Measurements from ENCODE around the gene PTPRN2.
"Not testable (repeated sequence)": the region's sequence is repeated elsewhere in the genome, so short reads cannot be mapped to it uniquely, and the experiment has no call there.

PTPRN2 gene

GRCh38 chr7:157780312-157780711 is 807.3 kb downstream of the PTPRN2 start:
- Histone ChIP-seq H3K4me3 (ENCODE audit: low read length) (no peak overlapping the region), H3K79me1 (ENCODE audit: low read length) (no peaks in the 10 kb centered on the region), H3K79me2 (ENCODE audit: control insufficient read depth, insufficient read depth, low read length) (no peaks in the 10 kb centered on the region), H3K56ac (ENCODE audit: low read length) (no peak overlapping the region), H2BK15ac (replicated peaks; ENCODE audit: low read depth) (no peak overlapping the region), H3K9ac (ENCODE audit: low read length) (no peak overlapping the region), H4K5ac (ENCODE audit: low read length) (no peak overlapping the region), H3K18ac (ENCODE audit: low read length) (no peak overlapping the region), H3K4me2 (ENCODE audit: low read length) (no peak overlapping the region), H2BK120ac (ENCODE audit: low read depth, low read length) (no peak overlapping the region), H4K8ac (ENCODE audit: low read depth, low read length) (no peak overlapping the region), H2BK5ac (ENCODE audit: low read length) (no peak overlapping the region), H3K4ac (ENCODE audit: low read depth, low read length) (no peak overlapping the region), H3K23ac (ENCODE audit: low read length) (no peak overlapping the region), H3K27me3 (ENCODE audit: insufficient read depth, low read length, poor library complexity) (no peaks in the 10 kb centered on the region), H3K4me1 (ENCODE audit: control insufficient read depth, low read depth, low read length) (no peaks in the 10 kb centered on the region), H2AK5ac (ENCODE audit: low read length) (no peak overlapping the region), H3K27ac (ENCODE audit: low read depth, low read length) (no peak overlapping the region), H3K36me3 (ENCODE audit: control insufficient read depth, insufficient read depth, low read length) (no peaks in the 10 kb centered on the region)
- DNase-seq, result no peak
- WGBS (ENCODE audit: extremely low coverage, insufficient coverage, low lambda C conversion rate), result no CpG with 5 or more reads among the region's 15 CpGs

- H3K79me1 ChIP-seq (ENCODE audit: low read length), result no peaks in the 10 kb centered on the region
Measured at GRCh38 chr7:157779206-157779605, 808.4 kb downstream of the PTPRN2 start.

DNA sequence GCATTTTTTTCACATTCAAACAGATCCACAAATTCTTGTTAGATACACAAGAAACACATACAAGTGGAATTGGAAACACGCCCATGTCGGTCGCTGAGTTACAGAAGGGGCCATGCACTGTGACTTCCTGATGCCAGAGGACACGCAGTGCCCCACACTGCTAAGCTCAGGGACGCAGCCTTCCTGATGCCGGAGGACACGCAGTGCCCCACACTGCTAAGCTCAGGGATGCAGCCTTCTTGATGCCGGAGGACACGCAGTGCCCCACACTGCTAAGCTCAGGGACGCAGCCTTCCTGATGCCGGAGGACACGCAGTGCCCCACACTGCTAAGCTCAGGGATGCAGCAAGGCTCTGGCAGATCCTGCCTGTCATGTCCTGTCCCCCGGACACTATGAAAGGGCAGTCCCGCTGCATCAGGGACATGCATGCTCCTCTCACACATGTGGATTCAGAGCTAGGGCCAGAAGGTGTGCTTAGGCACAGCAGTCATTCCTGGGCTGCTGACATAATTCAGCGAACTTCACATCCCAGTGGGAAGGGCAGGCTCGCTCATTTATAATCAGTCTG is 810.3 kb downstream of the PTPRN2 start:
- H3K4me1 ChIP-seq (ENCODE audit: control insufficient read depth, low read depth, low read length); H3K4me3 ChIP-seq (ENCODE audit: low read length); H3K27me3 ChIP-seq (ENCODE audit: insufficient read depth, low read length, poor library complexity); H3K23ac ChIP-seq (ENCODE audit: low read length); H3K4ac ChIP-seq (ENCODE audit: low read depth, low read length); H2BK15ac ChIP-seq (replicated peaks; ENCODE audit: low read depth); H4K8ac ChIP-seq (ENCODE audit: low read depth, low read length); H2AK5ac ChIP-seq (ENCODE audit: low read length); H3K79me2 ChIP-seq (ENCODE audit: control insufficient read depth, insufficient read depth, low read length); H3K79me1 ChIP-seq (ENCODE audit: low read length); H3K36me3 ChIP-seq (ENCODE audit: control insufficient read depth, insufficient read depth, low read length); H3K9ac ChIP-seq (ENCODE audit: low read length); H3K27ac ChIP-seq (ENCODE audit: low read depth, low read length); H3K56ac ChIP-seq (ENCODE audit: low read length); H2BK120ac ChIP-seq (ENCODE audit: low read depth, low read length); H2BK5ac ChIP-seq (ENCODE audit: low read length); H3K18ac ChIP-seq (ENCODE audit: low read length); H4K5ac ChIP-seq (ENCODE audit: low read length); H3K4me2 ChIP-seq (ENCODE audit: low read length); DNase-seq: not testable (repeated sequence)
- WGBS (ENCODE audit: extremely low coverage, insufficient coverage, low lambda C conversion rate), result no CpG with 5 or more reads among the region's 16 CpGs

More at GRCh38 chr7:157779206-157779605, 808.4 kb downstream of the PTPRN2 start:
- Histone ChIP-seq H3K18ac (ENCODE audit: low read length) (no peak overlapping the region), H4K8ac (ENCODE audit: low read depth, low read length) (no peak overlapping the region), H3K27ac (ENCODE audit: low read depth, low read length) (no peak overlapping the region), H3K4me3 (ENCODE audit: low read length) (no peak overlapping the region), H3K23ac (ENCODE audit: low read length) (no peak overlapping the region), H3K4me1 (ENCODE audit: control insufficient read depth, low read depth, low read length) (no peaks in the 10 kb centered on the region), H3K36me3 (ENCODE audit: control insufficient read depth, insufficient read depth, low read length) (no peaks in the 10 kb centered on the region), H2AK5ac (ENCODE audit: low read length) (no peak overlapping the region), H2BK120ac (ENCODE audit: low read depth, low read length) (no peak overlapping the region), H3K56ac (ENCODE audit: low read length) (no peak overlapping the region), H3K4me2 (ENCODE audit: low read length) (no peak overlapping the region), H3K4ac (ENCODE audit: low read depth, low read length) (no peak overlapping the region), H4K5ac (ENCODE audit: low read length) (no peak overlapping the region), H2BK15ac (replicated peaks; ENCODE audit: low read depth) (no peak overlapping the region), H3K27me3 (ENCODE audit: insufficient read depth, low read length, poor library complexity) (no peaks in the 10 kb centered on the region), H3K9ac (ENCODE audit: low read length) (no peak overlapping the region), H3K79me2 (ENCODE audit: control insufficient read depth, insufficient read depth, low read length) (no peaks in the 10 kb centered on the region), H2BK5ac (ENCODE audit: low read length) (no peak overlapping the region)
- no peak for DNase-seq
- no CpG with 5 or more reads among the region's 12 CpGs for WGBS (ENCODE audit: extremely low coverage, insufficient coverage, low lambda C conversion rate)

- Histone ChIP-seq H3K4me1 (ENCODE audit: control insufficient read depth, low read depth, low read length) (no peaks in the 10 kb centered on the region), H3K27ac (ENCODE audit: low read depth, low read length) (no peak overlapping the region), H4K5ac (ENCODE audit: low read length) (no peak overlapping the region), H2BK5ac (ENCODE audit: low read length) (no peak overlapping the region), H2BK15ac (replicated peaks; ENCODE audit: low read depth) (no peak overlapping the region), H3K4me3 (ENCODE audit: low read length) (no peak overlapping the region), H3K79me1 (ENCODE audit: low read length) (no peaks in the 10 kb centered on the region), H3K23ac (ENCODE audit: low read length) (no peak overlapping the region), H3K27me3 (ENCODE audit: insufficient read depth, low read length, poor library complexity) (no peaks in the 10 kb centered on the region), H2BK120ac (ENCODE audit: low read depth, low read length) (no peak overlapping the region), H3K4ac (ENCODE audit: low read depth, low read length) (no peak overlapping the region), H3K79me2 (ENCODE audit: control insufficient read depth, insufficient read depth, low read length) (no peaks in the 10 kb centered on the region), H4K8ac (ENCODE audit: low read depth, low read length) (no peak overlapping the region), H3K36me3 (ENCODE audit: control insufficient read depth, insufficient read depth, low read length) (no peaks in the 10 kb centered on the region), H3K18ac (ENCODE audit: low read length) (no peak overlapping the region), H3K4me2 (ENCODE audit: low read length) (no peak overlapping the region), H3K56ac (ENCODE audit: low read length) (no peak overlapping the region), H2AK5ac (ENCODE audit: low read length) (no peak overlapping the region), H3K9ac (ENCODE audit: low read length) (no peak overlapping the region)
- DNase-seq, result no peak
- WGBS (ENCODE audit: extremely low coverage, insufficient coverage, low lambda C conversion rate), result no CpG with 5 or more reads among the region's 25 CpGs
Measured at GRCh38 chr7:157775560-157776332, 811.9 kb downstream of the PTPRN2 start.

DNA sequence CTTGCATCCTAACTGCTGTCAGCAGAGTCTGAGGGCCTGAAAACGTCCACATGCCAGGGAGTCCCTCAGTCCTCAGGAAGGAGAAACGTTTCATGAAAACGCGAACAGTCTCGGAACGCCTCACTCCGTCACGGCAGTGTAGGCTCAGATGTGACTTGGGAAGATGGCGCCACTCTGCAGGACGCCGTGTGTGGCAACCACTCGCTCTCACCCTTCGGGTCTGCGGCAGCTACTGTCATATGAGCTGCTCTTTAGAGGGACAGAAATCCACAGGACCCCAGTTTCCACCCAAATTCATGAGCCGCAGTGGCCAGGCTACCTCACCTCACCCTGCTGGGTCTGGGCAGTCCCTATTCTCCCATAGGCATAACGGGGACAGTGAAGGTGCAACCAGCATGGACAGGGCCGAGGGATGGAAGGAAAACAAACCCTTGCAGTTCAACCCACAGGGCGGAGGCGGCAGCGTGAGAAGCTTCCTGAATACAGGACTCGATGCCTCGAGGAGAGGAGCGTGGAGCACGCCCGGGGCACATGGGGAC is 812.5 kb downstream of the PTPRN2 start:
- no peak overlapping the region for H3K4me3 ChIP-seq (ENCODE audit: low read length)
- H3K27me3 ChIP-seq (ENCODE audit: insufficient read depth, low read length, poor library complexity), result no peaks in the 10 kb centered on the region
- no peak overlapping the region for H2BK15ac ChIP-seq (replicated peaks; ENCODE audit: low read depth)
- H4K5ac ChIP-seq (ENCODE audit: low read length), result no peak overlapping the region
- no peak overlapping the region for H2BK120ac ChIP-seq (ENCODE audit: low read depth, low read length)
- H3K56ac ChIP-seq (ENCODE audit: low read length), result no peak overlapping the region
- H3K79me1 ChIP-seq (ENCODE audit: low read length), result no peaks in the 10 kb centered on the region
- no peak overlapping the region for H3K18ac ChIP-seq (ENCODE audit: low read length)
- H3K79me2 ChIP-seq (ENCODE audit: control insufficient read depth, insufficient read depth, low read length), result no peaks in the 10 kb centered on the region
- no peak overlapping the region for H3K4me2 ChIP-seq (ENCODE audit: low read length)
- no peak overlapping the region for H4K8ac ChIP-seq (ENCODE audit: low read depth, low read length)
- no peak overlapping the region for H3K4ac ChIP-seq (ENCODE audit: low read depth, low read length)
- WGBS (ENCODE audit: extremely low coverage, insufficient coverage, low lambda C conversion rate), result no CpG with 5 or more reads among the region's 25 CpGs
- H2BK5ac ChIP-seq (ENCODE audit: low read length), result no peak overlapping the region
- H2AK5ac ChIP-seq (ENCODE audit: low read length), result no peak overlapping the region
- no peak for DNase-seq
- H3K27ac ChIP-seq (ENCODE audit: low read depth, low read length), result no peak overlapping the region
- no peaks in the 10 kb centered on the region for H3K36me3 ChIP-seq (ENCODE audit: control insufficient read depth, insufficient read depth, low read length)
- H3K9ac ChIP-seq (ENCODE audit: low read length), result no peak overlapping the region
- no peaks in the 10 kb centered on the region for H3K4me1 ChIP-seq (ENCODE audit: control insufficient read depth, low read depth, low read length)
- no peak overlapping the region for H3K23ac ChIP-seq (ENCODE audit: low read length)
